K562 (cell line): ENCODE data around the gene SH2D4B. TPM values are rescaled to one million over a fixed set of nuclear protein-coding genes. Genes with fewer than 3 reads are reported as not detected.
A peak's percentile ranks its signal among the peaks of the same experiment; 100 is the strongest.

Experiments
- BHLHE40 ChIP-seq: IDR thresholded peaks from 2 replicates; pipeline ENCODE4 v1.6.1; 2011; ENCODE audit warnings: low read length, improper control_type of control experiment
- CAMTA2 ChIP-seq: fragments of 250-450 bp; sonication (Bioruptor Pico); conservative IDR thresholded peaks from 2 replicates; pipeline ENCODE4 v1.5.1; 2022
- CCNT2 ChIP-seq: IDR thresholded peaks from 2 replicates; pipeline ENCODE4 v1.6.1; 2011; ENCODE audit warnings: borderline replicate concordance, low read depth, mild to moderate bottlenecking, moderate library complexity, mixed read lengths, low read length; ENCODE audit not compliant: insufficient read length; ENCODE audit errors: extremely low read depth
- ELF2 ChIP-seq: fragments of 250-450 bp; sonication (Bioruptor Pico); IDR thresholded peaks from 2 replicates; pipeline ENCODE4 v1.5.0; 2021; ENCODE audit warnings: mild to moderate bottlenecking
- ETV5 ChIP-seq: sonication (generic); formaldehyde crosslinking; IDR thresholded peaks from 2 replicates; pipeline ENCODE4 v1.4.0; 2020; ENCODE audit warnings: low read depth, mild to moderate bottlenecking, missing genetic modification reagents
- HDAC8 ChIP-seq: fragments of 450-650 bp; IDR thresholded peaks from 2 replicates; pipeline ENCODE4 v1.6.1; 2016; ENCODE audit warnings: mild to moderate bottlenecking, missing genetic modification characterization, moderate library complexity, missing compliant biosample characterization
- MEF2D ChIP-seq: conservative IDR thresholded peaks from 2 replicates; pipeline ENCODE4 v1.6.1; 2016; ENCODE audit warnings: low read depth, missing genetic modification characterization, missing compliant biosample characterization
- MTA3 ChIP-seq: fragments of 450-650 bp; formaldehyde crosslinking; IDR thresholded peaks from 2 replicates; pipeline ENCODE4 v1.6.1; 2017; ENCODE audit warnings: mild to moderate bottlenecking, borderline replicate concordance
- NR2C1 ChIP-seq, 2 experiments: fragments of 450-650 bp; IDR thresholded peaks; 2 replicates each; pipeline ENCODE4 v1.6.1; 2017; ENCODE audit warnings: mild to moderate bottlenecking in 2 of 2, antibody characterized with exemption in 1 of 2, inconsistent platforms in 1 of 2, missing compliant biosample characterization in 1 of 2, missing genetic modification characterization in 1 of 2
- RBM39 ChIP-seq: fragments of 200-400 bp; formaldehyde crosslinking; optimal IDR thresholded peaks from 2 replicates; pipeline ENCODE3; 2018; ENCODE audit warnings: low read depth, low read length
- SRSF1 ChIP-seq: fragments of 200-400 bp; formaldehyde crosslinking; IDR thresholded peaks from 2 replicates; pipeline ENCODE4 v1.6.1; 2017; ENCODE audit warnings: mild to moderate bottlenecking, low read depth, low read length, moderate library complexity
- STAG1 ChIP-seq: sonication (generic); formaldehyde crosslinking; IDR thresholded peaks from 2 replicates; pipeline ENCODE4 v1.5.0; 2020; ENCODE audit warnings: missing genetic modification reagents, borderline replicate concordance
- TCF3 ChIP-seq: sonication (generic); formaldehyde crosslinking; IDR thresholded peaks from 2 replicates; pipeline ENCODE4 v1.4.0; 2020; ENCODE audit warnings: mild to moderate bottlenecking, missing genetic modification reagents
- ZNF384 ChIP-seq: IDR thresholded peaks from 2 replicates; pipeline ENCODE4 v1.6.1; 2012; ENCODE audit warnings: low read depth, low read length, improper control_type of control experiment
- ZNF778 ChIP-seq: fragments of 450-650 bp; formaldehyde crosslinking; IDR thresholded peaks from 2 replicates; pipeline ENCODE4 v1.4.0; 2020; ENCODE audit warnings: mild to moderate bottlenecking, moderate library complexity
- polyA plus RNA-seq, 8 experiments: library from polyadenylated mRNA; depleted of rRNA in 4 of 8; stranded (reverse) in 5 of 8; unstranded in 3 of 8; fragments of >200 nt; fragmentation: Nextera tagmentation in 2 of 8; fragmentation: Illumina TruSeq in 1 of 8; extraction: Ambion mirVana in 2 of 8; extraction: Trizol in 1 of 8; gene quantifications; 2 replicates each; pipeline versions ENCODE4 v1.2.1 to v1.2.3, GENCODE V29; 2011 to 2014; ENCODE audit warnings: inconsistent platforms in 1 of 8, missing spikeins in 1 of 8
- total RNA-seq, 7 experiments: library from RNA; depleted of rRNA in 6 of 7; stranded (reverse); fragments of >200 nt in 6 of 7; fragmentation: Illumina TruSeq in 2 of 7; extraction: Trizol in 2 of 7; gene quantifications; 2 replicates each; pipeline versions ENCODE4 v1.2.1 to v1.2.3, GENCODE V29; 2011 to 2021; ENCODE audit warnings: low replicate concordance in 1 of 7
- TF ChIP-seq, protein P1 (sequence below): fragments of 250-450 bp; sonication (Bioruptor Pico); IDR thresholded peaks from 2 replicates; pipeline ENCODE4 v1.8.0; 2021; ENCODE audit warnings: moderate library complexity, mild to moderate bottlenecking, inconsistent platforms
- TF ChIP-seq, protein P2 (sequence below): fragments of 450-650 bp; IDR thresholded peaks from 2 replicates; pipeline ENCODE4 v1.6.1; 2016; ENCODE audit warnings: missing biosample characterization, missing genetic modification characterization
- TF ChIP-seq, protein P3 (sequence below), 2 experiments: fragments of 450-650 bp; conservative IDR thresholded peaks; 2 replicates each; pipeline ENCODE4 v1.6.1; 2017; ENCODE audit warnings: mild to moderate bottlenecking in 2 of 2, moderate library complexity in 2 of 2
- TF ChIP-seq, protein P4 (sequence below): sonication (generic); formaldehyde crosslinking; IDR thresholded peaks from 2 replicates; pipeline ENCODE4 v1.8.1; 2022; ENCODE audit warnings: missing genetic modification reagents

SH2D4B gene
- total and polyA plus RNA-seq, 9 of the 15 experiments (the other 6 are each of a cell fraction or from before 2014, with no cell fraction given), result 0.03 to 0.14 (median 0.04) TPM; not detected in 4

DNA sequence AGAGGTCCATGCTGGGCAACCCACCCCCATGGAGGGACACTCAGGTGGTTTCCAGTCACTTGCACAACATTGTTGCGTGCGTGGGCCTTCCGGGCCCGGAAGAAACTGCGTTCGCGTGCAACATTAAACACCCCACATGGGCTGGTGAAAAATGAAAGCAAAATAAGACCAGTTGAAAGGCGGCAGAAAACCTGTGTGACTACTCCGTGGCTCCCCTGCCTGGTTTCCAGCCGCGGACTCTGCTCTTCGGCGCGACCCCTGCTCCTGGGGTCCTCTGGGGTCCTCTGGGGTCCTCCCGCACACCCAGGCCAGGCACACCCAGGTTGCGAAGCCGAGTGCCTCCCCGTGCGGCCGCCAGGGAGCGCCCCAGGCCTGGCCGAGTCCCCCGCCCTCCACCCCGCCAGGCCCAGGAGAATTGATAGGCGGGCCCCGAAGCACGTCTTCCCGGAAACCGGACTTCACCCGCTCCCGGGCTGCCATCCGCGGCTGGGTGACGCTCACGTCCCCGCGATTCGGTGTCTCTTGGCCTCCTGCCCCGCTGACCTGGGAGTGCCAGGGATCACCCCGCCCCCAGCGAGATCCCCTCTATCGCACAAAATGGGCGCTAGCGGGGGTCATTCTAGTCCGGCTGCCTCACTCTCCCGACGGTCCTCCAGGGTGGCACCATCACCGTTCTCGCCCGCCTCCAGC is 1.9 kb upstream of the SH2D4B start (continued):
- TF ChIP-seq, protein P1, sequence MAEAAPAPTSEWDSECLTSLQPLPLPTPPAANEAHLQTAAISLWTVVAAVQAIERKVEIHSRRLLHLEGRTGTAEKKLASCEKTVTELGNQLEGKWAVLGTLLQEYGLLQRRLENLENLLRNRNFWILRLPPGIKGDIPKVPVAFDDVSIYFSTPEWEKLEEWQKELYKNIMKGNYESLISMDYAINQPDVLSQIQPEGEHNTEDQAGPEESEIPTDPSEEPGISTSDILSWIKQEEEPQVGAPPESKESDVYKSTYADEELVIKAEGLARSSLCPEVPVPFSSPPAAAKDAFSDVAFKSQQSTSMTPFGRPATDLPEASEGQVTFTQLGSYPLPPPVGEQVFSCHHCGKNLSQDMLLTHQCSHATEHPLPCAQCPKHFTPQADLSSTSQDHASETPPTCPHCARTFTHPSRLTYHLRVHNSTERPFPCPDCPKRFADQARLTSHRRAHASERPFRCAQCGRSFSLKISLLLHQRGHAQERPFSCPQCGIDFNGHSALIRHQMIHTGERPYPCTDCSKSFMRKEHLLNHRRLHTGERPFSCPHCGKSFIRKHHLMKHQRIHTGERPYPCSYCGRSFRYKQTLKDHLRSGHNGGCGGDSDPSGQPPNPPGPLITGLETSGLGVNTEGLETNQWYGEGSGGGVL (CRISPR knock-in tag), result no peak
- TF ChIP-seq RBM39, result no peak
- 0 out of 2 replicates have a peak, but pooled peaks have one; percentile 7 for TF ChIP-seq TCF3 (CRISPR knock-in tag)
- TF ChIP-seq HDAC8 (tag), result 0 out of 2 replicates have a peak, but pooled peaks have one; percentile 18
- TF ChIP-seq ETV5 (CRISPR knock-in tag), result 0 out of 2 replicates have a peak, but pooled peaks have one; percentile 20
- TF ChIP-seq ELF2 (CRISPR knock-in tag), result no peak
- TF ChIP-seq, protein P2, sequence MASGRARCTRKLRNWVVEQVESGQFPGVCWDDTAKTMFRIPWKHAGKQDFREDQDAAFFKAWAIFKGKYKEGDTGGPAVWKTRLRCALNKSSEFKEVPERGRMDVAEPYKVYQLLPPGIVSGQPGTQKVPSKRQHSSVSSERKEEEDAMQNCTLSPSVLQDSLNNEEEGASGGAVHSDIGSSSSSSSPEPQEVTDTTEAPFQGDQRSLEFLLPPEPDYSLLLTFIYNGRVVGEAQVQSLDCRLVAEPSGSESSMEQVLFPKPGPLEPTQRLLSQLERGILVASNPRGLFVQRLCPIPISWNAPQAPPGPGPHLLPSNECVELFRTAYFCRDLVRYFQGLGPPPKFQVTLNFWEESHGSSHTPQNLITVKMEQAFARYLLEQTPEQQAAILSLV, result no peak; the same call in 1 of the 2 replicates
- TF ChIP-seq ZNF384, result no peak
- no peak for TF ChIP-seq NR2C1 (IDR thresholded peaks at IDR 0.05)
- TF ChIP-seq NR2C1 (tag; IDR thresholded peaks at IDR 0.05), result no peak
- TF ChIP-seq, protein P3, sequence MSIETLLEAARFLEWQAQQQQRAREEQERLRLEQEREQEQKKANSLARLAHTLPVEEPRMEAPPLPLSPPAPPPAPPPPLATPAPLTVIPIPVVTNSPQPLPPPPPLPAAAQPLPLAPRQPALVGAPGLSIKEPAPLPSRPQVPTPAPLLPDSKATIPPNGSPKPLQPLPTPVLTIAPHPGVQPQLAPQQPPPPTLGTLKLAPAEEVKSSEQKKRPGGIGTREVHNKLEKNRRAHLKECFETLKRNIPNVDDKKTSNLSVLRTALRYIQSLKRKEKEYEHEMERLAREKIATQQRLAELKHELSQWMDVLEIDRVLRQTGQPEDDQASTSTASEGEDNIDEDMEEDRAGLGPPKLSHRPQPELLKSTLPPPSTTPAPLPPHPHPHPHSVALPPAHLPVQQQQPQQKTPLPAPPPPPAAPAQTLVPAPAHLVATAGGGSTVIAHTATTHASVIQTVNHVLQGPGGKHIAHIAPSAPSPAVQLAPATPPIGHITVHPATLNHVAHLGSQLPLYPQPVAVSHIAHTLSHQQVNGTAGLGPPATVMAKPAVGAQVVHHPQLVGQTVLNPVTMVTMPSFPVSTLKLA (conservative IDR thresholded peaks at IDR 0.05), result no peak; a peak in 1 of 4 replicates
- TF ChIP-seq, protein P4, sequence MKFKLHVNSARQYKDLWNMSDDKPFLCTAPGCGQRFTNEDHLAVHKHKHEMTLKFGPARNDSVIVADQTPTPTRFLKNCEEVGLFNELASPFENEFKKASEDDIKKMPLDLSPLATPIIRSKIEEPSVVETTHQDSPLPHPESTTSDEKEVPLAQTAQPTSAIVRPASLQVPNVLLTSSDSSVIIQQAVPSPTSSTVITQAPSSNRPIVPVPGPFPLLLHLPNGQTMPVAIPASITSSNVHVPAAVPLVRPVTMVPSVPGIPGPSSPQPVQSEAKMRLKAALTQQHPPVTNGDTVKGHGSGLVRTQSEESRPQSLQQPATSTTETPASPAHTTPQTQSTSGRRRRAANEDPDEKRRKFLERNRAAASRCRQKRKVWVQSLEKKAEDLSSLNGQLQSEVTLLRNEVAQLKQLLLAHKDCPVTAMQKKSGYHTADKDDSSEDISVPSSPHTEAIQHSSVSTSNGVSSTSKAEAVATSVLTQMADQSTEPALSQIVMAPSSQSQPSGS (CRISPR knock-in tag), result no peak
- TF ChIP-seq CCNT2, result peak; percentile 67
- TF ChIP-seq STAG1, result peak; percentile 50; the same call in 1 of the 2 replicates
- TF ChIP-seq BHLHE40, result no peak
- TF ChIP-seq MEF2D (tag), result no peak
- no peak for TF ChIP-seq CAMTA2
- TF ChIP-seq SRSF1, result peak; percentile 31; the same call in 1 of the 2 replicates
- TF ChIP-seq MTA3, result peak; percentile 46; the same call in 1 of the 2 replicates
- no peak for TF ChIP-seq ZNF778
